OCI-M2 (cell line): ENCODE measurements around the gene RUVBL2.
A peak's percentile ranks its signal among the peaks of the same experiment; 100 is the strongest.

Experiments used
- DNase-seq: peaks from one replicate; lab custom pipeline; 2025; ENCODE audit not compliant: unreplicated experiment; lab: John Stamatoyannopoulos, UW

RUVBL2 gene

GRCh38 chr19:48993175-48994034 is at the start of gene RUVBL2, which contains the start of gene GYS1:
Gene RUVBL2 (plus strand): TSS chr19:48993887. CDS start chr19:48993912, 25 bp downstream.
Gene GYS1 (minus strand): TSS chr19:48993309. CDS start chr19:48993112, 197 bp downstream.
- peak; percentile 99 for DNase-seq

GRCh38 chr19:48945415-48945814 is 48.3 kb upstream of the RUVBL2 start:
- no peak for DNase-seq

- DNase-seq, result no peak
Measured at GRCh38 chr19:48945817-48946216, 47.9 kb upstream of the RUVBL2 start.

- no peak for DNase-seq
Measured at GRCh38 chr19:48946463-48947257, 47.0 kb upstream of the RUVBL2 start.

GRCh38 chr19:48947258-48947542 is 46.5 kb upstream of the RUVBL2 start:
- DNase-seq, result no peak

GRCh38 chr19:48950159-48950558 is 43.5 kb upstream of the RUVBL2 start:
- DNase-seq, result no peak

- no peak for DNase-seq
Measured at GRCh38 chr19:48950830-48951519, 42.7 kb upstream of the RUVBL2 start.

GRCh38 chr19:48953141-48953540 is 40.5 kb upstream of the RUVBL2 start:
- DNase-seq, result no peak

GRCh38 chr19:48953990-48954594 is 39.6 kb upstream of the RUVBL2 start:
- no peak for DNase-seq

GRCh38 chr19:48954595-48955307 is 38.9 kb upstream of the RUVBL2 start, which contains the start of gene BAX:
Gene BAX (plus strand): TSS chr19:48954875. CDS start chr19:48954929, 54 bp downstream.
- DNase-seq, result peak; percentile 71

GRCh38 chr19:48955308-48955958 is 38.3 kb upstream of the RUVBL2 start:
- DNase-seq, result no peak

GRCh38 chr19:48958006-48958405 is 35.7 kb upstream of the RUVBL2 start:
- DNase-seq, result no peak

GRCh38 chr19:48959341-48960239 is 34.1 kb upstream of the RUVBL2 start:
- no peak for DNase-seq

- no peak for DNase-seq
Measured at GRCh38 chr19:48961051-48961649, 32.5 kb upstream of the RUVBL2 start.

GRCh38 chr19:48961673-48962028 is 32.0 kb upstream of the RUVBL2 start:
- no peak for DNase-seq

- peak; percentile 46 for DNase-seq
Measured at GRCh38 chr19:48962029-48962848, 31.4 kb upstream of the RUVBL2 start.

GRCh38 chr19:48962849-48963165 is 30.9 kb upstream of the RUVBL2 start:
- DNase-seq, result no peak
